Forelimb muscle (tissue), 1 donor: Measurements from ENCODE around the gene NDUFS7. TPM values are rescaled to one million over a fixed set of nuclear protein-coding genes. Genes with fewer than 3 reads are reported as not detected.
"Not testable (repeated sequence)": the region's sequence is repeated elsewhere in the genome, so short reads cannot be mapped to it uniquely, and the experiment has no call there.

Experiments used
- DNase-seq: peaks from one replicate; pipeline ENCODE4 v3.0.0-alpha.2; 2013; ENCODE audit warnings: low read depth
- polyA plus RNA-seq: library from polyadenylated mRNA; unstranded; fragments of 120-200 nt; gene quantifications from one replicate; pipeline ENCODE4 v1.2.1, GENCODE V29; 2013; ENCODE audit not compliant: insufficient read length

NDUFS7 gene
- polyA plus RNA-seq, 1 donor, result 88.5 TPM

DNA sequence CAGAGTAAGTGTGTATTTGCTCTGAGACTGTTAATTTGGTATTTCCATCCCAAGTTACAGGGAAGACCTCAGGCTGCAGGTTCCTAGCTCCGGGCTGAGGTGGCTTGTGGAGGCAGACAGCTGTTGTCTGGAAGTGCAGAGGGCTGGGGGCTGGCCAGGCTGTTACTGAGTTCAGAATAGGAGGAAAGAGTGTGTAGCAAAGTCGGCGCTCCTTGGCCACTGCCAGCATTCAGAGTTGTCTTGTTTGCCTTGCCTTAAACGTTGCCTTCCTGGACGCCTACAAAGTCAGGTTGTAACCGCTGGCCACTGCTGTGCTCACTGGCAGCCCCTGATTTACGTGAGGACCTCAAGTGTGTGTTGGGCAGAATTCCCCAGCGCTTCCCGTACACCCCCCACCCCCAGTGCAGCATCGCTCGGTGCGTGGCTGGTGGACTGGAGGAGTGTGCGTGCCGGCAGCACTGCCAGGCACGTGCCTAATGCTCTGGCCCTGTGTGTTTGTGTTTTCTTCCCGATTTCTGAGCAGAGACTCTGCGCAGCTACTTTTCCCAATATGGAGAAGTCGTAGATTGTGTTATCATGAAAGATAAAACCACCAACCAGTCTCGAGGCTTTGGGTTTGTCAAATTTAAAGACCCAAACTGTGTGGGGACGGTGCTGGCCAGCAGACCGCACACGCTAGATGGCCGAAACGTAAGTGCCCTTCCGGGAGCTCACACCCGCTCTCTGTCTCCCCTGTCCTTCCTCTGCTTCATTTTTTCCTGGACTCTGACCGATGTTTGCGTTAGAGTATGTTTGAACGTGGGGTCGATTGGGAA is 34.2 kb downstream of the NDUFS7 start:
- DNase-seq, result no peak

DNA sequence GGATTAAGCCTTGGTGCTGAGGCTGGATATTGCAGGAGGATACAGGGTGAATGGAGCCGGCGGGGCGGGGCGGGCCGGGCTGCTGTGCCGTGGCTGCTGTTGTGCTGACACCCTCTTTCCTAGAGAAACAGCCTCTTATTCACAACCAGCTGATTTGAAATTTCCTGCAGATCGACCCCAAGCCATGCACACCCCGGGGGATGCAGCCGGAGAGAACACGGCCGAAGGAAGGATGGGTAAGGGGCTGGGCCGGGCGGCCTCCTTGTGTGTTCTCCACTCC is 34.7 kb downstream of the NDUFS7 start:
- DNase-seq, result no peak

- no peak for DNase-seq
Observed at GRCh38 chr19:1418951-1419738, 35.4 kb downstream of the NDUFS7 start.

GRCh38 chr19:1420085-1420484 is 36.4 kb downstream of the NDUFS7 start:
- not testable (repeated sequence) for DNase-seq

DNA sequence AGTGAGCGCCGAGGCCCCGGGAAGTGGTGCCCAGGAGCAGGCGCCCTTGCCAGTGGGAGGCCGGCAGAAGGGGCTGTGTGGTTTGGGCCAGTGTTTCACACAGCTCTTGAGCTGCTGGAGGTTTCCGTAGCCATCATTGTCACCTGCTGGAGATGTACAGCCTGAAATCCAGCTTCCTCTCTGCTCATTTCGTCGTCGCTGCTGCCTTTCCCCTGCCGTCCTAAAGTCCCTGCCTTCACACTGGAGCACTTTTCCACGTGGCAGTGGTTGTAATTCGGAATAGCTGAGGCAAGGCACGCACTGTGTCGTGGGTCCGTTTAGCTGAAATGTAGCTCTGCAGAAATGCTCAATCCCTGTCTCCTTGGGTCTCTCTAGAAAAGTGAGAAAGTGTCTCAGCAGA is 36.9 kb downstream of the NDUFS7 start:
- no peak for DNase-seq

GRCh38 chr19:1421218-1421957 is 37.7 kb downstream of the NDUFS7 start:
- no peak for DNase-seq

DNA sequence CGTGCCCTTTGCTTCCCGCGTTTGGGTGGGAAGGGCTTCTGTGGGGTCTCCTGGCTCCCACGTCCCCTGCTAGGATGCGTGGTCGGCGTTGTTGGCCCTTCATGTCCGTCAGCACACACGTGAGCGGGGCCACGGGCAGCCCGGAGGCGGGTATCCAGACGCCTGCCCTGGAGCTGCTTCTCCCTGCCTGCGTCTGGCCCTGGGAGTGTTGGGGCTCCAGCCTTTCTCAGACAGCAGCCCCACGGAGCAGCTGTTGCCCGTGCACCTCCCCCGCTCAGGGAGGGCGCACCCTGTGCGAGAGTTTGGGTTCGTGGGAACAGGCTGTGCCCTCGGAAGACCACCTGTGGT is 38.2 kb downstream of the NDUFS7 start:
- no peak for DNase-seq

GRCh38 chr19:1422360-1422759 is 38.7 kb downstream of the NDUFS7 start:
- DNase-seq, result no peak

DNA sequence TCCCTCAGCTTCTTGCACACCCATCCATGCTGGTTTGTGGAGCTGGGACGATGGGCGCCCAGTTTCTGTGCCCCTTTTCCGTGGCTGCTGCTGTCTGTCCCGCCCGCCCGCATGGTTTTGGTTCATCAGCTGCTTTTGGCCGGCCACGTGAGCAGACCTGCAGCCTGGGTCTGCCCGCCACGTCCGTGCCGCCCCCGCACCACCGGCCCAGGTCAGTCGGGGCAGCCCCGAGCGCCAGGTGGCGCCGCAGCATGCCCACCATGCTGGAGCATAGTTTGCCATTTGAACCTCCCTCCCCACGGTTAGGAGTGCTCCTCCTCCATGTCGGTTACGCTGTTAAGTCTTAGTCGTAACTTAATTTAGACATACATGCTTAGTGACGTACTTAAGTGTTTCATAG is 39.2 kb downstream of the NDUFS7 start:
- DNase-seq, result no peak

GRCh38 chr19:1423436-1424191 is 39.9 kb downstream of the NDUFS7 start:
- no peak for DNase-seq

- no peak for DNase-seq
Observed at GRCh38 chr19:1424192-1424955, 40.7 kb downstream of the NDUFS7 start.

DNA sequence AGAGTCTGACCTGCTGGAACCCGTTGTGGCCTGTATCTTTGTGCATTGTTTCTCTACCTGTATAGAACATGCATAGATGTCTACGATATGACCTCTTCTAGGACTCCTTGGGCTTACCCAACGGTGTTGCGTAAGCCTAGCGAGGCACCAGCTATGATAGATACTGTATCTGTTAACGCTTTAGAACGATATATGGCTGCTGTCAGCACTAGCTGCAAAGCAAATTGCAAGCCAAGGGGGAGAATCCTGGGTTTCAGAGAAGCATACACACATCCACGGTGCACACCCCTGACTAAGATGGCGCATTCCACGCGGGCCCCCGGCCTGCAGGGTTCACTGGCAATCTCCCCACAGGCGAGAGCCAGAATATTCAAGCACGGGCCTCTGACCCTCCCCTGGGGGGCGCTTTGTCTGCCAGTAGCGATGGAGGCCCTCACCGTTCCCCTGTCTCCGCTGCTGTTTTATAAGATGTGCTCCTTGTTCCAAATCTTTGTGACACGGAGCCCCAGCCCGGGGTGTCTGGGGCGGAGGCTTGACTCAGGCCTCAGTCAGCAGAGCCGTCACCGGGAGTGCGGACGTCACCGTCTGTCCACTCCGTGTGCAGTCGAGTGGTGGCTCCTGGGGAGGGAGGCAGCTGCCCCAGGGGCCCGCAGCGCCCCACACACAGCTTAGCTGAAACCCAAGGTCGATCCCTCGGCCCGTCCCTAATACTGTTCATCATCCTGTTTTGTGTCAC is 41.6 kb downstream of the NDUFS7 start:
- no peak for DNase-seq

DNA sequence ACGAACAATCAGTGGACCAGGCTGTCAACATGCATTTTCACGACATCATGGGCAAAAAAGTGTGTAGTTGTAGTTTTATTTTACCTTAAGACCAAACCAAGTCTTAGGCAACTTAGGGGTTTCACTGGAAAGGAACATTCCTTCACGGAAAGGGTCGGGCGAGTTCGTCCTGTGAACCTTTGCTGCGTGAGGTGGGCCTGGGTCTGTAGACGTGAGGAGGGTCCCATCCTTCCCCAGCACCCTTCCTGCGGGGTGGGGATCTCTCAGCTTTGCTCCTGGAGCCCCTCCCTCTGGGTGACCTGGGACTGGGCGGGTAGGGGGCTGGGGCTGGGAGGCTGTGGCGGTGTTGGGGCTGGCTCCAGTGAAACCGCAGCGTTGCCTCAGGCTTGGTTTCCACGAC is 42.2 kb downstream of the NDUFS7 start:
- no peak for DNase-seq

DNA sequence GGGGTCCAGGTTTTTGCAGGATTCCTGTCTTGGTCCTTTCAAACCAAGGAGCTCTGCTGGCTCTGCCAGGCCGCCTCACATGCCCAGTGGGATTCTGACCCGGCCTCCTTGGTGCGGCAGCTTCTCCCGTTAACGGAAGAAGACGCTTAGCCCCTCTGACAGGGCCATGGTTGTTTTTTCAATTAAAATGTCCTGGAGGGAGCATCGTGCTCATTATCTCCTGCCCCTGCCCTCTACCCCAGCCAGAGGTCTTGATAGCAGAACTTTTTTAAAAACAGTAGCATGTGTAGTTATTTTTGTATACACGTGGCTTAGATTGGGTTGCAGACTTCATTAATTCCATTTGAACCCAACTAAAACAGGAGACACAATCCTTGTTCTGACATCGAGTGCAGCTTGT is 43.0 kb downstream of the NDUFS7 start:
- DNase-seq, result no peak

DNA sequence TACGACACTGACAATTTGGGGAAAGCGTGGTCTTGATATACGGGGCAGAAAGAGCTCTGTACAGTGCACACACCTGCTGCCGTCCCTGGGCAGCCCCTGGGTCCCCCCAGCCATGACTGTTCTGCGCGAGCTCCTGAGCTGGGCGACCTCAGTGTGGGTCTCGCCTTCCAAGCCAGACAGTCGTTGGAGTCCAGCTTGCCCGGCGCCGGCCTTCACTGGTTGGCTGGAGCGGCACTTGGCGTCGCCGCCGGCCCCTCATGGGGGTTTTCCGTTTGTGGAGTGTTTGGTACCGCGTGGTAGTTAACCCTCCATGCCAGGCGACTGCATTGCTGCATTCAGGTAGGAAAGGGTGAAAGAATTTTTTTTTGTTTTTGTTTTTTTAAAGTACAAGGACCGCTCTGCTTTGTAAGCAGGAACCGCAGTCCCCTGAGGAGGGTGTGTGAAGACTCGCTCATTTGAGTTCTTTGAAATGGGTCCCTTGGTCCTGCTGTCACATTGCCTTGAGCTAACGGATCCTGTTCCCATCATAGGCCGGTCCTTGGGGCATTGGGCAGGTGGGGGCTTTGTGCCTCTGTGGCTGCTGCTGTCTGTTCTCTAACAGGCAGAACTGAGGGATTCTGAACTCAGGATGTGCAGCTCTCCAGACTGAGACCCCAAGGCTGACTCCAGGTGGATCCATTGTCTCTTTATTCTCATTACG is 43.7 kb downstream of the NDUFS7 start:
- DNase-seq, result no peak

GRCh38 chr19:1428738-1429391 is 45.2 kb downstream of the NDUFS7 start:
- DNase-seq, result no peak

DNA sequence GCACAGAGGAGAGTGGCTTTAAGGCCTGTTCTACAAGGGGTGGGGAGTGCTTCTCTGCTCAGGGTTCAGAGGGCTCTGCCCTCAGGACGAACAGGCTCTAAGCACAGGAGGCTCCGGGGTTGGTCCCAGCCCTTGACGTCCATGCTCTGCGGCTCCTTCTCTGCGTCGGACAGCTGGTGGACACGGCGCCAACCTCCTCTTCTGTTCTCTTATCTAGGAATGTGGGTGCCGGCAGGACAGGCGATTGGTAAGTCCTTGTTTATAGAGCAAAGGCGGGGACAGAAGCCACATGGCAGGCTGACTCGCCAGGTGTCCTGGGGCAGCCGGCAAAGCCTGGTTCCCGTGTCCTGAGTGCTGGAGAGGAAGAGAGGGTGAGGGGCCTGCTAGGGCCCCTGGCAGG is 46.0 kb downstream of the NDUFS7 start:
- no peak for DNase-seq

DNA sequence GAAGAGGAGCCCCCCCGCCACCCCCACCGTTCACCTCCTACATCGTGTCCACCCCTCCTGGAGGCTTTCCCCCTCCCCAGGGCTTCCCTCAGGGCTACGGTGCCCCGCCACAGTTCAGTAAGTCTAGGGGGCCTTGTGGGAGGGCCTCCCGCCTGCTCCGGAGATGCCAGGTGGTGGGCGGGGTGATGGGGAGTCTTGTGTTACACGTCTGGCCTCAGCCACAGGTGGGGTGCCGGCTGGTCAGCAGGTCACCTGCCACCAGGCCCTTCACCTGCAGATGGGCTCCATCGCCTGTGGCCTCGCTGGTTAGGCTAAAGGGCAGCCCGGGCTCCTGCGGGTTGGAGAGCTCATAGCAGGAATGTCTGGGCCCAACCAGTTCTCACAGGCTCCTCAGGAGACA is 46.5 kb downstream of the NDUFS7 start:
- DNase-seq, result no peak

DNA sequence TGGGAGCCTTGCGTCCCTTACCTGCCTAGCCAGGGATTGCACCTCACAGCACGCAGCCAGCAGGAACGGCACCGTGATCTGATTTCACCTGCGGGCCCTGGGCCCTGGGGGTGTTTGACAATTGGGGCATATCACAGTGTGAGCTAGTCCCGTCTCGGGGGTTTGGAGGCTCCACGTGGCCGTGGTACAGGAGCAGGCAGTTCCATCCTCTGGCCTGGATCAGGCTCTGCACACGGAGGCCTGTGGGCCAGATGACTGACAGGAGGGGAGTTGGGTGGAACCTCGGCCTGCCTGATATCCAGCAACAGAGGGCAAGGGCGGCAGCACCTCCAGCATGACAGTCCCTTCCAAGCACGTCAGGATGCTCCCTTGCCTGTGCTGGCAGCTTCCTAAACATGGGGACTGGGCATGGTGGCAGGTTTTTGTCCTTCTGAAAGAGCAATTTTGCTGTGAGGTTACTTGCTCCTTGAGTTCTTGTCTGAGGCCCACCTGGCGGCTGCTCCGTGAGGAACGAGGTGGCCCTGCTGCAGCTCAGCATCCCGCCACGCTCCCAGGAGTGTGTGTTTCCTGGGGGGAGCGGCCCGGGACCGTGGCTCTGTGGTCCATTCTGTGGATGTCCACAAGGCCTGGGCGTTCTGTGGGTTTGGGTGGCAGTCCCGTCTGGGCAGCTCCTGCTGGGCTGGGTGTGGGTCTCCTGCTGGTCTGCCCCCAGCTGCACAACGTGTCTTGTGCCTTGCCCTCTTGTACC is 48.2 kb downstream of the NDUFS7 start:
- DNase-seq, result no peak
